ENCODE measurements around the gene PRSS3.
"Not testable (repeated sequence)": the region's sequence is repeated elsewhere in the genome, so short reads cannot be mapped to it uniquely, and the experiment has no call there.

PRSS3 gene

DNA sequence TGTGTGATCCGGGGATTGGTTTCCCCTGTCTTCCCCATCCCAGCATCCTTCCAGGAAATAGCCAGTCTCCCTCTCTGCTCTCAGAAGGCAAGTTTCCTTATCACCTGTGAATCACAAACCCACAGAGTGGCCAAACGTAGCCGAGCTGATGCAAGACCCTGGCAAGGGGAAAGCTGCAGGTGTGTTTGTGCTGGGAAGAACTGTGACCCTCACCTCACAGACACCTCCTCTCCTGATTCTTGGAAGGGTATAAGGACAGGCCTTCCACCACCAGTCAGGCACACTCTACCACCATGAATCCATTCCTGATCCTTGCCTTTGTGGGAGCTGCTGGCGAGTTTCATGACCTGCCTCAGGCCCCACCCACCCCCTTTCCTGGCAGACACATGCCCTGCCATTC lies at the start of gene PRSS3:
TSS of gene PRSS3 (plus strand) at position 281 of the 400 bp plus-strand sequence. CDS start at position 294, 13 bp downstream.
- DNase-seq (ENCODE audit: low spot score), result no peak

DNA sequence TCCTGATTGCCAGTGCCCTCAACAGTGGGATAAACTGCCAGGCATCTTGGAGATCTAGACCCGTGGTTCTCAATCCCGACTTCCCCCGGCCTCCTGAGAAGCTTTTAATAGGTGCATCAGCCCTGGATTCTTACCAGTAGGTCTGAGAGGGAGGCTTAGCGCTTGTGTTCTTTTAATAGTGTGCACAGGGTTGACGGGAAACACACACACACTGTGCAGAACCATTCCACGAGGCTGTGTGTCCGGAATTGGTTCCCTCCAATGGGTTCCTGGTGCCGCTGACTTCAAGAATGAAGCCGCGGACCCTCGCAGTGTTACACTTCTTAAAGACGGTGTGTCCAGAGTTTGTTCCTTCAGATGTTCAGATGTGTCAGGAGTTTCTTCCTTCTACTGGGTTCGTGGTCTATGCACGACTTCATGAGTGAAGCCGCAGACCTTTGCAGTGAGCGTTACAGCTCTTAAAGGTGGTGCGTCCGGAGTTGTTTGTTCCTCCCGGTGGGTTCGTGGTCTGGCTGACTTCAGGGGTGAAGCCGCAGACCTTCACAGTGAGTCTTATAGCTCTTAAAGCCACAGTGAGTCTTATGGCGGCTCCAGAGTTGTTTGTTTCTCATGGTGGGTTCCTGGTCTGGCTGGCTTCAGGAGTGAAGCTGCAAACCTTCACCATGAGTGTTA lies 46.6 kb upstream of the PRSS3 start:
- DNase-seq (ENCODE audit: low spot score), result no peak

DNA sequence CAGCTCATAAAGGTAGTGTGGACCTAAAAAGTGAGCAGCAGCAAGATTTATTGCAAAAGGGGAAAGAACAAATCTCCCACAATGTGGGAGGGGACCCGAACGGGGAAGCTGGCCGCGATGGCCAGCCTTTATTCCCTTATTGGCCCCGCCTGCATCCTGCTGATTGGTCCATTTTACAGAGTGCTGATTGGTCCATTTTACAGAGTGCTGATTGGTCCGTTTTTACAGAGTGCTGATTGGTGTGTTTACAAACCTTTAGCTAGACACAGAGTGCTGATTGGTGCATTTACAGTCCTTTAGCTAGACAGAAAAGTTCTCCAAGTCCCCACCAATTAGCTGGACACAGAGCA lies 46.1 kb upstream of the PRSS3 start:
- not testable (repeated sequence) for DNase-seq (ENCODE audit: low spot score)

DNA sequence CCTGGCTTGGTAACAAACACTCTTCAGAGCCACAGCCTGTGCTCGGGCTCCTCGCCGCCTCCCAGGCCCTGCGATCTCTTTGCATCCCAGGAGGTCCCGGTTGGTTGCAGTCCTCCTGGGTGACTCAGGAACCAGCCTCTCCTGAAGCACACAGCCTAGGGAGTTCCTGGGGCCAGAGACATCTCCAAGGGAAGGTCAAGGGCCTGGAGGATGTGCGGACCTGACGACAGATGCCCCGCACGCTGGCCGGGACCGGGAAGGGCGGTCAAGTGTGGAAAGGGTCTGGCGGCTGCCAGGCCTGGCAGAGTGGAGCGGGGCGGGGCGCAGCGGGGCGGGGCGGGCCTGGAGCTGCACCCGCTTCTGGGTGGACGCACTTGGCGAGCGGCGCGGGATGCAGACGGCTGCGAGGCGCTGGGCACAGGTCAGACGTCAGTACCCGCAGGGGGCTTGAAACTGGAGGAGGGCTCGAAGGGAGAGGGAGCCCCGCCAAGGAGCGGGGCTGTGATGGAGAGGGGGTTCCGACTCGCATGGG lies 45.0 kb upstream of the PRSS3 start:
- no peak for DNase-seq (ENCODE audit: low spot score)

DNA sequence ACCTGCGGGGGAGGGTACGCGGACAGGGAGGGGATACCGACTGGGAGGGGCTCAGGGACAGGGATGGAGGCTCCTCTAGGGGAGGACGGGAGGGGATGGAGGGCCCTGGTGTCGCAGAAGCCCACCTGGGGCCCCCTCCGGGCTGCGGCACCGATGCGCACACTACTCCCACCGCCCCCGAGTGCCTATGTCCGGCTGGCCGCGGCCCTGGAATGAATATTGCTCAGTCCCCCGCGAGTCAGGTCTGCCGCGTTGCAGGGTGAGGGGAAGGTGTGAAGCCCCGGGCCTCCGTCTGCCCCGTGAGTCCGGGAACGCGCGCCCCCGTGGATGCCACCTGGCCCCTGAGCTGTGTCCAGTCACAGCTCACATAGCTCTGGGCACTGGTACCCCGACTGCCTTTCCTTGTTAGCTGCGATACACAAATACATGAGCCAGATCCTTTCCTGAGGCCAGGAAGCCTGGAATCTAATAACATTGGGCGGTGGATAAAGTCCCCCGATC lies 44.5 kb upstream of the PRSS3 start:
- no peak for DNase-seq (ENCODE audit: low spot score)

DNA sequence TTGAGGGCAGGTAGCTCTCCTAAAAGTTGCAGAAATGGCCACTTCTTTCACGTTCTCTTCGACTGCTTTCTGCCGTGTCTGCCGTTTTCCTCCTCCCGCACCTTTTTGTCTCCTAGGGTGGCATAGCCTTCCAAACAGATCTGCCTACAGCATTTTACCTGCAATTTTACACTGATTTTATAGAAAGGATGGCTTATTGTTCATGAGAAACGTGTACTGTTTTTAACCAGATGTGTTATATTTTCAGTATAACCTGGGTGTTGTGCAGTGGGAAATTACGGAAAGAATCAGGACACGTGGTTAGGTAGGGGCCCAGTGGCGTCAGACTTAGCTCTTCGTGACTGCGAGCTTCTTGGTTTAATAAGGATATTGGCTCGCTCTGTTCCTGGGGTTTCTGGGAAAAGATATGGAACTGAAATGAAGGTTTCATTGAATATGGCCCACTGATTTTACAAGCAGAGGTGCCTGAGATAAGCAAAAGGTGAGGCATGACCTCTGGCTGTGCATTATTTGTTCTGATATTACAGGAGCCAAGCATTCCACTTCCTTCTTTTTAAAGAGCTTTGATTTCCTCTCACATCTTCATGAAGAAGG lies 43.7 kb upstream of the PRSS3 start:
- no peak for DNase-seq (ENCODE audit: low spot score)

DNA sequence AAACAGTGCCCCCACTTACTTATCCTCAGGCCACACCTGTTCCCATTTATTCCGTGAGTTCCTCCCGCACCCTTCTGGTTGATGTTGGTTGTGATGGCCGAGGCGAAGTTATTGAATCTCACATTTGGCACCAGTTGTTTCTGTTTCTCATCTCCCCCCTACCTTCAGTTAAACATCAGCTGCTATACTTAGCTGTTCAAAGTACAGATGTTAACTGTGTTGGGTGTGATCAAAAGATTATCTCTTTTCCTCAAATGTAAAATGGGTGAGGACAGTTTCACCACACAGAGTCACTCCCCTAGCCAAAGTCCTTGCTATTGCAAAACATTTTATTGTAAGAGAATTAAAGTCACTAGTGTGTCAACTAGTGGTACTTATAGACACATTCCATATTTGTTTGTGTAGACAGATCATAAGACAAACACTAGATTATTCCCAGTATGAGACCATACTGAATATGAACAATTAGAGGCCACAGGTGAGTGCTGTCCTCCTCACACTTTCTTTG lies 43.2 kb upstream of the PRSS3 start:
- DNase-seq (ENCODE audit: low spot score), result no peak

DNA sequence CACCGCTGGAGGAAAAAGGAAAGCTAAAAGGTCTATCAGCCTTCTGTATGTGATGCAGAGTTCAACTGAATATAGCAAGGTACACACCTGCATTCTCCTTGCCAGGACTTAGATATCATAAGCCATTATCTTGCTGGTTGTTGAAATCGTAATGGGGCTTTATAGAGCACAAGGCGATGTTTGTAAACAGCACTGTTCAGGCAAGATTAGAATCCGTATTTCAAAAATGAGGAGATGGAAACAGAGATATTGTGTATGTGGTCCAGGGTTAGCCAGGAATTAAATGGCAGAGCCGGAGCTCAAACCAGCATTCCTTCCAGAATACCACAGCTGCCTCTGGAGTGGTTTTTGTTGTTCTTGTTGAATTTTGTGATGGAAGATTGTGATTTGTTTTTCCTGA lies 42.6 kb upstream of the PRSS3 start:
- not testable (repeated sequence) for DNase-seq (ENCODE audit: low spot score)

DNA sequence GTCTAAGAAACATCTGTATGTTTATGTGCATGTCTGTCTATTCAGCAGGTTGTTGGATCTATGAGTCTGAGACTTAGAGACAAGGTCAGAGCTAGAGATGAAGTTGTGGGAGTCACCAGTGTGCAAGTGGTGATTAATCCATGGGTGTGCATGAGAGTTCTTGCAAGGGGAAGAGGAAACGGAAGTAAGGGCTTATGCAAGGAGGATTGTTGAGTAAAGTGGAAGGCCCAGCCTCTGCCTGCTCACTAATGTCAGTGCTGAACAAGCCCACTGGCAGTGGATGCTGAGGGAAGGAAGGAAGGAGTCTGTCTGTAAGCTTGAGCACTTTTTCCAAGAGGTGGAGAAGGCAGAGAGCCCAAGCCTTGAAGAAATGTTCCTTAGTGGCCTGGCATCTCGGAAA lies 35.7 kb upstream of the PRSS3 start:
- not testable (repeated sequence) for DNase-seq (ENCODE audit: low spot score)

DNA sequence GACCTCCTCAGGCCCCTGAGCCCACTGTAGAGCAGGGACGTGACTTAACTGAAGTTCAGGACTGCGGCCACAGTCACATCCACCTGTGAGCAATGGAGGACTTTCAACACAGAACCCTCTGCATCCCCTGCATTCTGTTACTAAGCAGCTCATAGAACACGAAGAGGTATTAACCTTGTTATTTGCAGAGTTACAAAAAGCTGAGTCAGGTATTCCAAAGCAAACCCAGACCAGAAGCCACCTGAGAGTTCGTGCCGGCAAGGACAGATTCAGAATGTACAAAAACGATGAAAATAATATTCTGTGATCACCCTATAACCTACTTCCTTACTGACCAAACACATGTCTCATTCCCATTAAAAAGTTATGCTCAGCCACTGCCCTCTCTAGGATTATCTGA lies 33.0 kb upstream of the PRSS3 start:
- DNase-seq (ENCODE audit: low spot score), result no peak

DNA sequence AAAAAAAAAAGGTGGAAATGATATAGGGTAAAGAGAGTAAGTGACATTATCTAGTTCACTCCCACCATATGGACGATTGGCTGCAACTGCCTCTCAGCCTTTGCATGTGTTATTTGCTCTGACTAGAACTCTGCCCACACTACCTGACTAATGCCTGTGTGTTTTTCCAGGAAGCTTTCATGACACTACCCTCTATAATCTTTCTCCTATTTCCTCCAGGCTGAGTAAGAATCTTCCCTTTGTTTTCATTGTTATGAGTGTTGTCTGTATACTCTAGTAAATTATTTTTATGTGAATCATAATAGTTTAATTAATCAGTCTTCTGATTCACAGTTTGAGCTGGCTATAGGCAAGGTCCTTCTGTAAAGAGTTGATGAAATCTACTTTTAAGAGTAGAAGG lies 31.7 kb upstream of the PRSS3 start:
- DNase-seq (ENCODE audit: low spot score), result not testable (repeated sequence)

DNA sequence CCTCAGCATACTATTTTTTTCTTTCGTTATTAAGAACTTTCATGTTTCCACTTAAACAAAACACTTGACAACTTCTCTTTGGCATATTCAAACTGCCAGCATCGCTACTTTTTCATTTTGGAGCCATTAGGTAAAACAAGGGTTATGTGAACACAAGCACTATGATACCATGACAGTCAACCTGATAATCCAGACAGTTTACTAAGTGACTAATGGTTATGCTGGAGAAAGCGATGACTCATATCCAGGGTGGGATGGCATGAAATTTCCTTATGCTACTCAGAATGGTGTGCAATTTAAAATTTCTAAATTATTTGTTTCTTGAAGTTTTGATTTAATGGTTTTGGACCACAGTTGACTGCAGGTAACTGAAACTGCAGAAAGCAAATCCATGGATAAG lies 29.9 kb upstream of the PRSS3 start:
- DNase-seq (ENCODE audit: low spot score), result no peak

DNA sequence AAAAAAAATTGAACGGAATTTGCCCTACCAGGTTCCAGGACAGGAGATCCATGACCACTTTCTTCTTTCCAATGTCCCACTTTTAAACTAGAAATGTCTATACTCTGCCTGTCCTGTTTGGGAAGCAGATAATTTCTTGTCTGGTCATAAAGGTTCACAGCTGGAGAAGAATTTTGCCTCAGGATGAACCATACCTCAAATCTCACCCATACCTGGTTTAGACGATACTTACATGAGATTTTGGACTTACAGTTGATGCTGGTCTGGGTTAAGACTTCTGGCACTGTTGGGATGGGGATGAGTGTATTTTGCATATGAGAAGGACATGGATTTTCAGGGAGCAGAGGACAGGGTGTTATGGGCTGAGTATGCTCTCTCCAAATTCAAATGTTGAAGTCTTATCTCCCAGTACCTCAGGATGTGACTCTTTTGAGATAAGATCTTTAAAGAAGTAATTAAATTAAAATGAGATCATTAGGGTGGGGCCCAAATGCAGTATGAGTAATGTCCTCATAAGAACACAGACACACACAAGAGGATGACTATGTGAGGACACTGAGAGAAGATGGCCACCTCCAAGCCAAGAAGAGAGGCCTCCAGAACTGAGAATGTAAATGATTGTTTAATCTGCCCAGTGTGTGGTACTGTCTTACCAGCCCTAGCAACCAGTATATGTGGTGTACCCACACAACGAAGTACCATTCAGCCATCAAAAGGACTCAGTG lies 25.0 kb upstream of the PRSS3 start:
- DNase-seq (ENCODE audit: low spot score), result not testable (repeated sequence)

DNA sequence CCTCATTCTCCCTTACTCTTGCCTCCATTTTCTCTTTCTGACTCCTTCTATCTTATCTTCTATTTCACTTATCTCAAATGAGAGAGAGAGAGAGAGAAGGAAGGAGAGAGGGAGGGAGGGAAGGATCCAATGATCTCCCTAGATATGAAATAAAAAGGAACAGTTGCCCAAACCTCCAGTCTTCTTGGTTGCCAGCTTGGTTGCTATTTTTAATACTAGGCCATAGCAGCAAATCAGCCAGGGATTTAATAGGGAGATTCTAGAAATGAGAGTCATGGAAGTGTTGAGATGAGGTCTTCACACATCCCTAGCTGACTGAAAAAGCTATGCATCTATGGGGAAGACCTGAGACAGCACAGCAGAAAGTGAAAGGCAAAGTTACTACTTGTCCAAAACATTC lies 22.2 kb upstream of the PRSS3 start:
- DNase-seq (ENCODE audit: low spot score), result not testable (repeated sequence)

DNA sequence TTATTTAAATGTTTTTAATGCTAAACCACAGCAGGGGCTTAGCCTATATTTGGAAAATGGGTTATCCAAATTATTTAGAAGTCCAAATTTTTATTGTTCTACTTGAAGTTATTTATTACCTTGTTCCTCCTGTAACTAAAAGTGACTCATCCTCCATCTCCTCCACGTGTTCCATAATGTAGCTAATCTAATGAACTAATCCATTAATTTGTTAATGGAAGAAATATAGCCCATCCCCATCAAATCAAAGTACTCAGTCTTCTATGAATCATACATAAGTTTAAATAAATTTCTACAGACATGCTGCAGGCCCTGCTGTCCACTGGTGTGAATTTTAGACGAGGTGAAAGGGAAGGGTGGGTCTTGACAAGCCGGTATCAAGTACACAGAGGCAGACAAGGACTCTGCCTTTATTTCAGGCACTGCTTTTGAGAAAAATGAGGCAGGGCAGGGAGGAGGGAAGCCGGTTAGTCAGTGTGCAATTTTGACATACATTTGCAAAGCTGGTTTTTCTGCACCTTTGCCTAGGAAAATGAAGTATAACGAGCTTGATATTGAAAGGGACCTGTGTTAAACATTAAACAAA lies 21.2 kb upstream of the PRSS3 start:
- not testable (repeated sequence) for DNase-seq (ENCODE audit: low spot score)

DNA sequence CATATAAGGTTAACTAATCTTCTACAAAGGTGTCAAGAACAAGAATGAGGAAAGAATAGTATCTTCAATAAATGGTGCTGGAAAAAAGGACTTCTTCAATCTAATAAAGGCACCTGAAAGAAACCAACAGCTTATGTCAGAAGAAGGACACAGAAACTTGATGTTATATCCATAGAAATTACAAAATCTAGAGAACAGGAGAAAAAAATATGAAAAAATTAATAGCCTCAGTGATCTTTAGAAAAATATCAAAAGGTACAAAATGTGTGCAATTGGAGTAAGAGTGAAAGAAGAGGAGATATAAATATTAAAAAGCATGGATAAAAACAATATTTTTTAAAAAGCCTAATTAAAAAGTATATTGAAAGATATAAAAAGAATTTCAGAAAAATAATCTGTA lies 18.8 kb upstream of the PRSS3 start:
- DNase-seq (ENCODE audit: low spot score), result no peak

DNA sequence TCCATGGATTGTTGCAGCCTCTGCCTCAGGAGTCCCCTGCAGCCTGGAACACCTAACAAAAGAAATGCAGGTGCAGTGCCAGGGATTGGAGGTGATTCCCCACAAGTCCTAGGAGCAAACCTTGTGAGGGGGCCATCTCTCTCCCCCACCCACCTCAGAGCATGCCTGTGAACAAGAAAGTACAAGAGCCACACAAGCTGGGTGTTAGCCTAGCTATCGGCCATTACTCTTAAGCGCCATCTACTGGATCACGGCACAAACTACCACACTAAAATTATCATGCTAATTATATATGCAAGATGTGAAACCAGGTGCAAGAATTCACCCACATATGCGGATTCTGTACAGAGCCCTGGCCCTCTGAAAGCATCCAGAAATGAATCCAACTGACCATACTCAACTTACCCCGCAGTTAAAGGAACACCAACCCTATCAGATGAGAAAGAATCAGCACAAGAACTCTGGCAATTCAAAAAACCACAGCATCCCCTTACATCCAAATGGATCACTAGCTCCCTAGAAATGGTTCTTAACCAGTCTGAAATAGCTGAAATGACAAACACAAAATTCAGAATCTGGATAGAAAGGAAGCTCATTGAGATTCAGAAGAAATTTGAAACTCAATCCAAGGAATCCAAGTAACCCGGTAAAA lies 16.5 kb upstream of the PRSS3 start:
- DNase-seq (ENCODE audit: low spot score), result no peak

DNA sequence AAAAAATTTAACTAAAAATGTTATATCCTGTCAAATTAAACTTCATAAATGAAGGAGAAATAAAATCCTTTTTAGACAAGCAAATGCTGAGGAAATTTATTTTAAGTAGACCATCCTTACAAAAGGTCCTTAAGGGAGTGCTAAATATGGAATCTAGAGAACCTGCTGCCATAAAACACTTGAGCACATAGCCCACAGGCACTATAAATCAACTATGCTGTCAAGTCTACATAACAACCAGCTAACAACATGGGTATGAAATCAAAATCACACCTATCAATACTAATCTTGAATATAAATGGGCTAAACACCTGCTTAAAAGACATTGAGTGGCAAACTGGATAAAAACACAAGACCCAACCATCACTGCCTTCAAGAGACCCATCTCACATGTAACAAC lies 15.1 kb upstream of the PRSS3 start:
- no peak for DNase-seq (ENCODE audit: low spot score)

DNA sequence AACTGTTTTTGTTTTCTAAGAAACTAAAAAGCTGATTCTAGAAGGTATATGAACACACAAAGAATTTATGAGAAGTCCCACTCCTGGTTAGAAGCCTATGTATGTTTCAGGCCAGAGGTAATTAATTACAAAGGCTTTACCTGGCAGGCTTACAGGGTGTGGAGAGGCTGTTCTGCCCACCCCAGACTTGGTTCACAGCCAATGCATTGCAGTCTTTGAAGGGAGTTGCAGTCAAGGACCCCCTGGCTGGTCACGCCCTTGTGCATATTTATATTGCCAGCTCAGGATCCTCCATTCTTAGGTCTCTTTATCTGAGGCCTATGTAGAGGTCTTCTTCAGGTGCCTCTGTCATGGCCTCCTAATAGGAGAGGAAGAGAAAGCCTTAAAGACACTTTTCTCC lies 13.6 kb upstream of the PRSS3 start:
- DNase-seq (ENCODE audit: low spot score), result no peak

DNA sequence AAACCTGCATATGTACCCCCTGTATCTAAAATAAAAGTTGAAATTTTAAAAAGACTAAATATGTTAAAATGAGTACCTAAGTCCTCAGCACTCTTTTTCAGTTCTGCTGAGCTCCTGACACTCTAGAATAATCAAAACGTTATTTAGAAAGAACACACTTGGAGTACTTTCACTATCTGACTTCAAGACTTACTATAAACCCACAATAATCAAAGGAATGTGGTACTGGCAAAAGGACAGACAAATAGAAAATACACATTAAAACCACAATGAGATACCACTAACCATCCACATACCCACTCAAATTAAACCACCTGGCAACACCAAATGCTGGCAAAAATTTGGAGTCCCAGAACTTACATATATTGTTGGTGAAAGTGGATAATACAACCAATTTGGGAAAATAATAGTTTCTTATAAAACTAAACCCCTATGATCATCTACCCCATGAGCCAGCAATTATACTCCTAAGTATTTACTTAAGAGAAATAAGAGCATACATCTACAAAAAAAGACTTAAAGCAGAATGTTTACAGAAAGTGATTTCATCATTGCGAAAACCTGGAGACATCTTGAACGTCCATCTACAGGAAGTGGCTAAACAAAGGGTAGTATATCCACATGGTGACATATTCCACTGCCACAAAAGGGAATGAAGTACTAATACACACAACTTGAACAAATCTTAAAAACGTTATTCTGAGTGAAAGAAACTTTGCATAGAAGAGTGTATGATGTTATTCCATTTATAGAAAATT lies 12.8 kb upstream of the PRSS3 start:
- DNase-seq (ENCODE audit: low spot score), result no peak

DNA sequence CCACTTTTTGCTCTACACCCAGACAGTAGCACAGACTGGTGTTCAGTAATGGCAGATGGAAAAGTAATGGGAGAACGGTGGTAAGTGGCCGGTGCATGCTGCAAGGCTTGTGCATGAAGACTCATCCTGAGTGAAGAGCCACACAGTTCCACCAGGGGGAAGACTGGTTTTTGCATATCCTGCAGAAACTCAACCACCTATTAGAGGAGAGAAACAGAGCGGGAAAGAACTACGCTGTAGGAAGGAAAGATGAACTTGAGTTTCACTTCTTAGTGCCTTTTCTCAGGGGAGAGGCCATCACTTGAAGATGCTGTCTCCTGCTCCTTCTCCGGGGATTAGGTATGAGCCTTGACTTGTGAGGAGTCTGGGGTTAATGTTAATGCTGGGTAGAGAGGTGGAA lies 9.4 kb upstream of the PRSS3 start:
- no peak for DNase-seq (ENCODE audit: low spot score)
